ENCODE results near the gene BLTP2. TPM values are rescaled to one million over a fixed set of nuclear protein-coding genes. Genes with fewer than 3 reads are reported as not detected.

The BLTP2 gene
- total RNA-seq, 2 donors from 2014 or later, result 114 to 202 TPM

DNA sequence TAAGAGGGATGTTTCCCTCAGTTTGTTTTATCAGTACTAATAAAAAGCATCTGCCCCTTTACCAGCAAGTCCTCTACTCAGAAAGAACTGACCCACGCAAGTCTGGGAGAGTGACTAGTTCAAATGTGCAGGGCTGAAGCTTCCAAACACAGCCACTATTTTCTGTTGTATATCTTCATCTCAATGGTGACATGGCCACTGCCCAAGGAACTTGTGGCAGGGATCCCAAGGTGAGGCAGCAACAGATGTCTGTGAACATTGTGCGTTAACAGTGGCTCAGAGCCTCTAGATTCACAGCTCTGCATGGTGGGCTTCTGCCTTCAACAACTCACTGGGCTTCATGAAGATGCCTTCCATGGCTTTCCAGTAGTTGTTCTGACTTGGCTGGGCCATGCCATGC lies 3.7 kb upstream of the BLTP2 start:
- Histone ChIP-seq H3K4me3 (no peak overlapping the region), H3K36me3 (peaks cover 8% of the 10 kb centered on the region), H3K9ac (ENCODE audit: low read depth in 2 of 2, low read length in 2 of 2) (no peak overlapping the region), H3K27me3 (no peaks in the 10 kb centered on the region), H3K9me3 (no peaks in the 10 kb centered on the region), H3K27ac (no peak overlapping the region), H3K4me1 (peaks cover 7% of the 10 kb centered on the region)
- intact Hi-C loops (cut with DNase I), result loop anchor here (10.0 kb wide), 1 partner anchor 76 kb away; the partner anchor contains the start of genes NEK8 and TLCD1
- no peak for DNase-seq
- TF ChIP-seq CTCF (IDR thresholded peaks at IDR 0.05), result no peak

DNA sequence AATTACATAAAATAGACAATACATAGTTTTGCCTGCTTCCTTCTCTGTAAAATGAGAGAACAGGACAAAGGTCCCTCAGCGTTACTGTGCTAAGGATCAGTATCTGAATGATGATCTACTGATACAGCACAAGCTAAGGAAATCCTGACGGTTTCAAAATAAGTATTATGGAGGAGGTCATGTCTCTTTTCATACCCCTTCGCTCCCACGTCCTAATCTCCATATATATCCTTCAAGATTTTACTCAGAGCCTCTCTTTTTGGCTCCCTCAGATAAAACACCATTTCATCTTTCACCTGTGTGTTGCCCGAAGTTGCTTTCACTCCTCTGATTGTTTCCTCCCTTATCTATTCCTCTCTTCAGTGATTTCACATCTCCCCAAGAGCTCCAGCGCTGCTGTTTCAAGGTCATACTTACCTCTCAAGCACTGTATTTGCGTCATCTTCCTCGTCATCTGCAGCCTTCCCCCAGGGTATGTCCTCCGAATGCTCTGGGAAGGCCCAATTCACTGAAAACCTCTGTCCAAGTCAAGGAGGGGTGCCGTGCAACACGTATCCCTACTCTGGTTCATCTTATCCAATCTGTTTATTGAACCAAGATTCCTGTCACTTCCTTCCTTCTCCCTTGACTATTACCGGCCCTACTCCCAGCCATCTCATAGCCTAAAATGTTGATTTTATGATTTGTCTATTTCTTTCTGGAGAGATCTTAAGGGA lies 1.2 kb upstream of the BLTP2 start:
- Histone ChIP-seq H3K9me3 (no peaks in the 10 kb centered on the region), H3K4me1 (peaks cover 7% of the 10 kb centered on the region), H3K9ac (ENCODE audit: low read depth in 2 of 2, low read length in 2 of 2) (peak overlapping the region; percentile 75 to 95), H3K27ac (peak overlapping the region; percentile 97), H3K36me3 (peaks cover 8% of the 10 kb centered on the region), H3K27me3 (no peaks in the 10 kb centered on the region), H3K4me3 (no peak overlapping the region)
- DNase-seq, result peak; percentile 52
- no peak for TF ChIP-seq CTCF (IDR thresholded peaks at IDR 0.05)
- intact Hi-C loops (cut with DNase I), result loop anchor here (10.0 kb wide), 1 partner anchor 79 kb away; the partner anchor contains the start of genes NEK8 and TLCD1

DNA sequence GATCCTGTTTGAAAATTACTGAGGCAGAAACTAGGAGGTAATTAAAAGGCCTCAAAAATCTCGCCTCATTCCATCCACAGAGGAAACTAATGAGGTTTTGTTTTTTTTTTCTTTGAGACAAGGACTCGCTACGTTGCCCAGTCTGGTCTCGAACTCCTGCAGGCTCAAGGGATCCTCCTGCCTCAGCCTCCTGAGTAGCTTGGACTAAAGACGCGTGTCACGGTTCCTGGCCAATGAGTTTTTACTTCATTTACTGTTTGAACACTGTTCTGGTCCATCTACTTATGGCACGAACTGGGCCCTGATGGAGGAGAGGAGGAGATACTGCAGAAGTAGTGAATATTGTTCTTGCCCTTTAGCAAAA lies 600 bp upstream of the BLTP2 start:
- no peak for TF ChIP-seq CTCF (IDR thresholded peaks at IDR 0.05)
- peaks cover 7% of the 10 kb centered on the region for H3K4me1 ChIP-seq
- no peaks in the 10 kb centered on the region for H3K9me3 ChIP-seq
- peak overlapping the region; percentile 97 for H3K27ac ChIP-seq
- H3K36me3 ChIP-seq, result peaks cover 8% of the 10 kb centered on the region
- H3K4me3 ChIP-seq, result peak overlapping the region; percentile 83
- peak; percentile 27 for DNase-seq
- no peaks in the 10 kb centered on the region for H3K27me3 ChIP-seq
- H3K9ac ChIP-seq (ENCODE audit: low read depth in 2 of 2, low read length in 2 of 2), result peak overlapping the region; percentile 75 to 95
- intact Hi-C loops (cut with DNase I), result loop anchor here (10.0 kb wide), 1 partner anchor 79 kb away; the partner anchor contains the start of genes NEK8 and TLCD1

DNA sequence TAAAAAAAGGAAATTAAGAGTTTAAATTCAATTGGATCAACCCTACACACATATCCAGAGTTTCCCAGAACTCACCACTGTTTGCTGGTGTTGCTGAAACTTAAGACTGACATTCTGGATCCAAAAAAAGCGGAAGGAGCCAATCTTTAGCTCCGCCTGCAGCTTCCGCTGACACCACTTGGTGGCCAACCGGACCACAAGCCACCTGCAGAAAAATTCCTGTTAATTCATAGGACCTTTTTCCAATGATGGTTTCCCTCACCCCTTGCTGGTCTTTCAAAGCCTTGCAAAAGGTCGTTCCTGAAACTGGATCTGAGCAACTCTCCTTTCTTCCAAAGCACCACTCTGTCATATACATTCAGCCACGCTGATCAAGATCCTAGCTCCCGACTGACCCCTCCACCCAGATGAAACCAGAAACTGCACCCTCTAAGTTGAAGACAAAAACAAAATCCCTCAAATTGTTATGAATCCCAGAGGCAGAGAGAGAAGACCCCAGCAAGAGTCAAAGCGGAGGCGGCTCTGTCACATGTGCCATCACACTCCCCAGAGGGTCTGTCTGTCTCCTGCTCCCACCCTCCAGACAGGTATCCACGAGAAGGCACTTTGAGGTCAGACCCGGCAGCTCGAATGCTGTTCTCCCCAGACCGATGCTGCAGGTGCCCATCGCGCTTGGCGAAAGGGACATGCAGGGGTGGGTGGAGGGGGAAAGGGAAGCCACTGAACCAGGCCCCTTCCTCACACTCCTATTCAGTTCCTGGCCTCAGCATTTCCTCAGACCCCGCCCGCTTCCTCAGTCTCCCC lies 773 bp downstream of the BLTP2 start:
- Histone ChIP-seq H3K27ac (peak overlapping the region; percentile 97), H3K9me3 (no peaks in the 10 kb centered on the region), H3K36me3 (peaks cover 8% of the 10 kb centered on the region), H3K9ac (ENCODE audit: low read depth in 2 of 2, low read length in 2 of 2) (peak overlapping the region; percentile 77 to 95), H3K4me3 (peak overlapping the region; percentile 83), H3K27me3 (no peaks in the 10 kb centered on the region), H3K4me1 (peaks cover 7% of the 10 kb centered on the region)
- TF ChIP-seq CTCF (IDR thresholded peaks at IDR 0.05), result peak; percentile 63
- peak; percentile 60 for DNase-seq
- intact Hi-C loops (cut with DNase I), result loop anchor here (5.0 to 10.0 kb wide), 2 partner anchors 47 to 81 kb away; partner anchors contain the start of genes NEK8, SPAG5 and TLCD1

DNA sequence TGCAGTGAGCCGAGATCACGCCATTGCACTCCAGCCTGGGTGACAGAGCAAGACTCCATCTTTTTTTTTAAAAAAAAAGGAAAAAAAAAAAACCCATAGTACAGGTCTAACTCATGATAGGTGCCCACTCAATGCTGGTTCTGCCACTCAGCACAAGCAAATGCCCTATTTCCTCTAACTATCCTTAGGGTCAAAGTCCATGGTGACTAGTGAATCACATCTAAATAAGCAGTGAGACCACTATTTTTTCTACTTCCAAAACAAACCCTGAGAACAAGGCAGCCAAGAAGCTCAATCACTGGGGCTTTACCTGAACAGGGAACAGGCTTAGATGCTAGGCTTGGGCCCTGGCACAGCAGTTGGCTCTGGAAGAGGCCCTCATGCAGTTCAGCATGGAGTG lies 3.4 kb downstream of the BLTP2 start:
- DNase-seq, result no peak
- peaks cover 15% of the 10 kb centered on the region for H3K36me3 ChIP-seq
- H3K9me3 ChIP-seq, result no peaks in the 10 kb centered on the region
- intact Hi-C loops (cut with DNase I), result loop anchor here (5.0 to 10.0 kb wide), 2 partner anchors 44 to 83 kb away; partner anchors contain the start of genes NEK8, SPAG5 and TLCD1
- H3K4me3 ChIP-seq, result no peak overlapping the region
- no peak for TF ChIP-seq CTCF (IDR thresholded peaks at IDR 0.05)
- peaks cover 7% of the 10 kb centered on the region for H3K4me1 ChIP-seq
- no peaks in the 10 kb centered on the region for H3K27me3 ChIP-seq
- H3K9ac ChIP-seq (ENCODE audit: low read depth in 2 of 2, low read length in 2 of 2), result no peak overlapping the region
- no peak overlapping the region for H3K27ac ChIP-seq
